Activated naive CD4-positive, alpha-beta T cell treated with anti-CD3 and anti-CD28 coated beads, Interleukin-2, amount 50 U/mL, for 24 hours (primary cell): ENCODE data around the gene RPL6.
"Not testable (repeated sequence)": the region's sequence is repeated elsewhere in the genome, so short reads cannot be mapped to it uniquely, and the experiment has no call there.

Experiments used
- H3K27ac Mint-ChIP-seq: one replicate; pipeline ENCODE4 v1.8.0; 2021; ENCODE audit warnings: mild to moderate bottlenecking, mixed read lengths
- H3K27me3 Mint-ChIP-seq: one replicate; pipeline ENCODE4 v1.8.0; 2021; ENCODE audit warnings: mixed read lengths
- H3K36me3 Mint-ChIP-seq: one replicate; pipeline ENCODE4 v1.8.0; 2021; ENCODE audit warnings: mixed read lengths
- H3K4me1 Mint-ChIP-seq: one replicate; pipeline ENCODE4 v1.8.0; 2021; ENCODE audit warnings: mixed read lengths
- H3K4me3 Mint-ChIP-seq: one replicate; pipeline ENCODE4 v1.8.0; 2021; ENCODE audit warnings: mild to moderate bottlenecking, mixed read lengths
- H3K9me3 Mint-ChIP-seq: one replicate; pipeline ENCODE4 v1.8.0; 2021; ENCODE audit warnings: mixed read lengths

RPL6 gene

GRCh38 chr12:112427760-112428159 lies 18.4 kb upstream of the RPL6 start:
- Mint-ChIP-seq H3K27me3 (no peaks in the 10 kb centered on the region), H3K27ac (no peak overlapping the region), H3K9me3 (no peaks in the 10 kb centered on the region), H3K4me1 (peaks cover 46% of the 10 kb centered on the region), H3K4me3 (no peak overlapping the region), H3K36me3 (peaks cover 7% of the 10 kb centered on the region)

- H3K9me3 Mint-ChIP-seq = no peaks in the 10 kb centered on the region
- peaks cover 2% of the 10 kb centered on the region for H3K36me3 Mint-ChIP-seq
- no peak overlapping the region for H3K4me3 Mint-ChIP-seq
- H3K4me1 Mint-ChIP-seq = peaks cover 48% of the 10 kb centered on the region
- H3K27me3 Mint-ChIP-seq = no peaks in the 10 kb centered on the region
- H3K27ac Mint-ChIP-seq = no peak overlapping the region
Observed at GRCh38 chr12:112425582-112426382, 16.4 kb upstream of the RPL6 start.

GRCh38 chr12:112424126-112424525 lies 14.7 kb upstream of the RPL6 start:
- Mint-ChIP-seq H3K36me3 (peaks cover 7% of the 10 kb centered on the region), H3K9me3 (no peaks in the 10 kb centered on the region), H3K4me1 (peaks cover 58% of the 10 kb centered on the region), H3K4me3 (no peak overlapping the region), H3K27ac (no peak overlapping the region), H3K27me3 (no peaks in the 10 kb centered on the region)

- H3K36me3 Mint-ChIP-seq = peaks cover 7% of the 10 kb centered on the region
- H3K27ac Mint-ChIP-seq = peak overlapping the region; percentile 46
- no peaks in the 10 kb centered on the region for H3K9me3 Mint-ChIP-seq
- H3K4me3 Mint-ChIP-seq = peak overlapping the region; percentile 33
- H3K4me1 Mint-ChIP-seq = peaks cover 50% of the 10 kb centered on the region
- no peaks in the 10 kb centered on the region for H3K27me3 Mint-ChIP-seq
Observed at GRCh38 chr12:112422531-112422930, 13.1 kb upstream of the RPL6 start.

GRCh38 chr12:112421363-112421762 lies 12.0 kb upstream of the RPL6 start:
- no peaks in the 10 kb centered on the region for H3K9me3 Mint-ChIP-seq
- peaks cover 54% of the 10 kb centered on the region for H3K4me1 Mint-ChIP-seq
- peaks cover 7% of the 10 kb centered on the region for H3K36me3 Mint-ChIP-seq
- no peak overlapping the region for H3K4me3 Mint-ChIP-seq
- H3K27ac Mint-ChIP-seq = no peak overlapping the region
- no peaks in the 10 kb centered on the region for H3K27me3 Mint-ChIP-seq

- H3K9me3 Mint-ChIP-seq = no peaks in the 10 kb centered on the region
- H3K4me3 Mint-ChIP-seq = peak overlapping the region; percentile 91
- H3K27ac Mint-ChIP-seq = peak overlapping the region; percentile 27
- peaks cover 54% of the 10 kb centered on the region for H3K4me1 Mint-ChIP-seq
- no peaks in the 10 kb centered on the region for H3K27me3 Mint-ChIP-seq
- H3K36me3 Mint-ChIP-seq = peaks cover 7% of the 10 kb centered on the region
Observed at GRCh38 chr12:112420740-112421139, 11.3 kb upstream of the RPL6 start.

- Mint-ChIP-seq H3K27me3 (no peaks in the 10 kb centered on the region), H3K4me1 (peaks cover 49% of the 10 kb centered on the region), H3K9me3 (no peaks in the 10 kb centered on the region), H3K36me3 (peaks cover 7% of the 10 kb centered on the region), H3K4me3 (peak overlapping the region; percentile 91), H3K27ac (peak overlapping the region; percentile 95)
Observed at GRCh38 chr12:112419297-112420133, 10.1 kb upstream of the RPL6 start.

- H3K27ac Mint-ChIP-seq = peak within 1 kb of the TSS; percentile 99
- H3K27me3 Mint-ChIP-seq = no peaks in the 10 kb centered on the region
- peaks cover 41% of the 10 kb centered on the region for H3K4me1 Mint-ChIP-seq
- H3K4me3 Mint-ChIP-seq = peak within 1 kb of the TSS; percentile 96
- peaks cover 7% of the 10 kb centered on the region for H3K36me3 Mint-ChIP-seq
- no peaks in the 10 kb centered on the region for H3K9me3 Mint-ChIP-seq
Observed at GRCh38 chr12:112418608-112419296, 9.3 kb upstream of the RPL6 start, which contains the start of gene PTPN11. TSS of gene PTPN11 (plus strand) at chr12:112418947. CDS start at chr12:112419112, 165 bp downstream.

GRCh38 chr12:112418273-112418607 lies 8.8 kb upstream of the RPL6 start:
- peaks cover 7% of the 10 kb centered on the region for H3K36me3 Mint-ChIP-seq
- peak overlapping the region; percentile 96 for H3K4me3 Mint-ChIP-seq
- peaks cover 38% of the 10 kb centered on the region for H3K4me1 Mint-ChIP-seq
- peak overlapping the region; percentile 99 for H3K27ac Mint-ChIP-seq
- no peaks in the 10 kb centered on the region for H3K27me3 Mint-ChIP-seq
- H3K9me3 Mint-ChIP-seq = no peaks in the 10 kb centered on the region

- peak overlapping the region; percentile 23 for H3K4me3 Mint-ChIP-seq
- H3K4me1 Mint-ChIP-seq = peaks cover 22% of the 10 kb centered on the region
- not testable (repeated sequence) for H3K27me3 Mint-ChIP-seq, H3K27ac Mint-ChIP-seq, H3K36me3 Mint-ChIP-seq, H3K9me3 Mint-ChIP-seq
Observed at GRCh38 chr12:112415457-112415856, 6.1 kb upstream of the RPL6 start.

- Mint-ChIP-seq H3K4me3 (no peak overlapping the region), H3K4me1 (peaks cover 13% of the 10 kb centered on the region), H3K36me3 (peaks cover 2% of the 10 kb centered on the region), H3K9me3 (no peaks in the 10 kb centered on the region), H3K27ac (no peak overlapping the region), H3K27me3 (no peaks in the 10 kb centered on the region)
Observed at GRCh38 chr12:112413855-112414625, 4.6 kb upstream of the RPL6 start.

- H3K4me3 Mint-ChIP-seq = peak overlapping the region; percentile 100
- peaks cover 26% of the 10 kb centered on the region for H3K36me3 Mint-ChIP-seq
- no peaks in the 10 kb centered on the region for H3K27me3 Mint-ChIP-seq
- H3K4me1 Mint-ChIP-seq = peaks cover 35% of the 10 kb centered on the region
- no peak overlapping the region for H3K27ac Mint-ChIP-seq
- no peaks in the 10 kb centered on the region for H3K9me3 Mint-ChIP-seq
Observed at GRCh38 chr12:112409906-112410244, 470 bp upstream of the RPL6 start.

- Mint-ChIP-seq H3K9me3 (no peaks in the 10 kb centered on the region), H3K36me3 (peaks cover 29% of the 10 kb centered on the region), H3K27ac (peak overlapping the region; percentile 100), H3K4me1 (peaks cover 39% of the 10 kb centered on the region), H3K4me3 (peak overlapping the region; percentile 100), H3K27me3 (no peaks in the 10 kb centered on the region)
Observed at GRCh38 chr12:112408621-112409020, 784 bp downstream of the RPL6 start.

GRCh38 chr12:112407683-112408082 lies 1.7 kb downstream of the RPL6 start:
- not testable (repeated sequence) for H3K27me3 Mint-ChIP-seq, H3K9me3 Mint-ChIP-seq
- peak overlapping the region; percentile 87 for H3K27ac Mint-ChIP-seq
- peak overlapping the region; percentile 100 for H3K4me3 Mint-ChIP-seq
- H3K4me1 Mint-ChIP-seq = peaks cover 39% of the 10 kb centered on the region
- H3K36me3 Mint-ChIP-seq = peaks cover 29% of the 10 kb centered on the region
